ENCODE measurements around the gene RASA2.

DNA sequence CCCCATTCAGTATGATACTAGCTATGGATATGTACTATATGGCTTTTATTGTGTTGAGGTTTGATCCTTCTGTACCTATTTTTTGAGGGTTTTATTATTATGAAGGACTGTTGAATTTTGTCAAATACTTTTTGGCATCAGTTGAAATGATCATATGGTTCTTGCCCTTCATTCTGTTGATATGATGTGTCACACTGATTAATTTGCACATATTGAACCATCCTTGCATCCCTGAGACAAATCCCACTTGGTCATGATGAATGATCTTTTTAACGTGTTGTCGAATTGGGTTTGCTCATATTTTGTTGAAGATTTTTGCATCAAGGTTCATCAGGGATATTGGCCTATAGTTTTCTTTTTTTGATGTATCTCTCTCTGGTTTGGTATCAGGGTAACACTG is 61.0 kb downstream of the RASA2 start:
- TF ChIP-seq, protein P1, sequence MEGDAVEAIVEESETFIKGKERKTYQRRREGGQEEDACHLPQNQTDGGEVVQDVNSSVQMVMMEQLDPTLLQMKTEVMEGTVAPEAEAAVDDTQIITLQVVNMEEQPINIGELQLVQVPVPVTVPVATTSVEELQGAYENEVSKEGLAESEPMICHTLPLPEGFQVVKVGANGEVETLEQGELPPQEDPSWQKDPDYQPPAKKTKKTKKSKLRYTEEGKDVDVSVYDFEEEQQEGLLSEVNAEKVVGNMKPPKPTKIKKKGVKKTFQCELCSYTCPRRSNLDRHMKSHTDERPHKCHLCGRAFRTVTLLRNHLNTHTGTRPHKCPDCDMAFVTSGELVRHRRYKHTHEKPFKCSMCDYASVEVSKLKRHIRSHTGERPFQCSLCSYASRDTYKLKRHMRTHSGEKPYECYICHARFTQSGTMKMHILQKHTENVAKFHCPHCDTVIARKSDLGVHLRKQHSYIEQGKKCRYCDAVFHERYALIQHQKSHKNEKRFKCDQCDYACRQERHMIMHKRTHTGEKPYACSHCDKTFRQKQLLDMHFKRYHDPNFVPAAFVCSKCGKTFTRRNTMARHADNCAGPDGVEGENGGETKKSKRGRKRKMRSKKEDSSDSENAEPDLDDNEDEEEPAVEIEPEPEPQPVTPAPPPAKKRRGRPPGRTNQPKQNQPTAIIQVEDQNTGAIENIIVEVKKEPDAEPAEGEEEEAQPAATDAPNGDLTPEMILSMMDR (IDR thresholded peaks at IDR 0.05) = no peak
- TF ChIP-seq POLR2A (IDR thresholded peaks at IDR 0.05) = no peak

All from stomach (tissue), 4 donors.